Thoracic aorta (tissue), 2 donors: ENCODE results near the gene SVOP. TPM values are rescaled to one million over a fixed set of nuclear protein-coding genes. Genes with fewer than 3 reads are reported as not detected.

ENCODE experiments used
- ATAC-seq: fragments of 150-250 bp; one replicate; pipeline ENCODE4 v1.8.0; 2017; ENCODE audit warnings: low read depth; ENCODE audit not compliant: insufficient number of reproducible peaks, low FRiP score
- DNase-seq: peaks from one replicate; pipeline ENCODE4 v3.0.0-alpha.2; 2020; ENCODE audit warnings: low spot score
- H3K27ac ChIP-seq, 2 donors: fragments of 200-600 bp; sonication (generic); 1 replicate in 1 of 2; 2 replicates in 1 of 2; pipeline ENCODE4 v1.5.1; 2016; ENCODE audit warnings: mild to moderate bottlenecking in 2 of 2, moderate library complexity in 2 of 2
- H3K27me3 ChIP-seq: fragments of 200-600 bp; sonication (generic); replicated peaks from 2 replicates; pipeline ENCODE4 v1.6.0; 2016; ENCODE audit warnings: mild to moderate bottlenecking; ENCODE audit not compliant: insufficient read depth
- H3K36me3 ChIP-seq: fragments of 200-600 bp; sonication (generic); one replicate; pipeline ENCODE4 v1.5.1; 2016
- H3K4me1 ChIP-seq, 2 donors: fragments of 200-600 bp; sonication (generic); 1 replicate in 1 of 2; 2 replicates in 1 of 2; pipeline versions ENCODE4 v1.5.1 to v1.6.0; 2016; ENCODE audit warnings: low read depth in 2 of 2, mild to moderate bottlenecking in 1 of 2; ENCODE audit not compliant: control insufficient read depth in 1 of 2
- H3K4me3 ChIP-seq: fragments of 200-600 bp; sonication (generic); 2 replicates; pipeline ENCODE4 v1.5.1; 2016; ENCODE audit warnings: mild to moderate bottlenecking
- H3K9me3 ChIP-seq: fragments of 200-600 bp; sonication (generic); 2 replicates; pipeline ENCODE4 v1.5.1; 2016
- CTCF ChIP-seq: fragments of 200-600 bp; sonication (generic); IDR thresholded peaks from one replicate; pipeline ENCODE4 v1.5.1; 2019; ENCODE audit warnings: antibody characterized with exemption
- total RNA-seq, 2 donors: library from RNA; depleted of rRNA; stranded (reverse); fragments of >200 nt; gene quantifications; one replicate each; pipeline versions ENCODE4 v1.1.0 to v1.2.3, GENCODE V29; 2016

The SVOP gene
- total RNA-seq, 2 donors from 2014 or later = not detected

DNA sequence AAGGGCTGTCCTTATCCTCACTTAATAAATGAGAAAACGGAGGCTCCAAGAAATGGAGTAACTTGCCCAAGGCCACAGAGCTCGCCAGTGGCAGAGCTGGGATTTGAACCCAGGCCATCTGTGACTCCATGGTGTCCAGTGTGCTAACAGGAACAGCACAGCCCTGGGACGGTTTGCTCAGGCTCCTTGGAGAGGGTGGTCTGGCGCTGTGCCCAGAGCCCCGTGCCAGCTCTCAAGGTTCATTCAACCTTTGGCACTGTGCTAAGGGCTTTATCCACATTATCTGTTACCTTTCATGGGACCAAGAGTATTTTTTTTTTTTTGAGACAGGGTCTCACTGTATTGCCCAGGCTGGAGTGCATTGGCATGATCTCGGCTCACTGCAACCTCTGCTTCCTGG lies 132.8 kb downstream of the SVOP start:
- no peaks in the 10 kb centered on the region for H3K27me3 ChIP-seq
- no peak for TF ChIP-seq CTCF
- ATAC-seq = no peak

DNA sequence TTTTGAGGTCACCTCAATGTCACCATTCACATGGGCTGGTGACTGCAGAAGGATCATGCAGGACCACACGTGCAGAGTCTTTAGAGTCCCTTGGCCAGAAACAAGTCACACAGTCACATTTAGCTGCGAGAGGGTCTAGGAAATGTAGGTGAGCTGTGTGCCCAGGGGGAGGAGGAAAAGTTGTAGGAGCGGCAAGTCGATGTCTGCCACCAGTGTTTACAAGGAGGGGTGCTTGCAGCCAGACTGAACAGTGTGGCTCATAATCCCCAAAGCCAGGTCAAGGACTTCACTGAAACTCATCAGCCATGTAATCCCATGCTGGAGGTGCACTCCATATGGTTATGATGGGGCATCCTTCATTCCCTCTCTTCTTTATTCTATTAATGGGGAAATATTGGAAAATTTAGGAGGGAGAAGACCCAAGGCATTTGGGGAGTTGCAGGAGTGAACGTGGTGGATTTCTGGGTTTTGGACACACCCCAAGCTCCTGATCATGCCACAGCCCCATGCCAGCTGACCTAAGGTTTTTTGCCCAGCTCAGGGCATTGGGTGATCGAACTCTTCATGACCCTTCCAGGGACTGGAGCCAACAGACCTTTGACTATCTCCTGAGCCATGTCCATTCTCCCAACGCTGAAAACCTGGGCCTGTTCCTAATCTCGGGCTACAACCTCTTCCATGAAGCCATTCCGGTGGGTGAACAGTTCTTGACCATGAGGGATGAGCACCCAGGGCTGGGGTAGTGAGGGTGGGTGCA lies 133.8 kb downstream of the SVOP start:
- ATAC-seq (no peak), DNase-seq (no peak)
- Histone ChIP-seq H3K27me3 (no peaks in the 10 kb centered on the region), H3K4me3 (no peak overlapping the region), H3K36me3 (no peaks in the 10 kb centered on the region), H3K27ac (no peak overlapping the region), H3K9me3 (no peaks in the 10 kb centered on the region), H3K4me1 (peaks cover 0 to 3% of the 10 kb centered on the region in 2 donors)
- no peak for TF ChIP-seq CTCF

More for the DNA sequence above, 132.8 kb downstream of the SVOP start:
- no peaks in the 10 kb centered on the region for H3K36me3 ChIP-seq
- H3K27ac ChIP-seq = no peak overlapping the region
- peaks cover 0 to 3% of the 10 kb centered on the region in 2 donors for H3K4me1 ChIP-seq
- no peak for DNase-seq
- no peaks in the 10 kb centered on the region for H3K9me3 ChIP-seq
- H3K4me3 ChIP-seq = no peak overlapping the region

DNA sequence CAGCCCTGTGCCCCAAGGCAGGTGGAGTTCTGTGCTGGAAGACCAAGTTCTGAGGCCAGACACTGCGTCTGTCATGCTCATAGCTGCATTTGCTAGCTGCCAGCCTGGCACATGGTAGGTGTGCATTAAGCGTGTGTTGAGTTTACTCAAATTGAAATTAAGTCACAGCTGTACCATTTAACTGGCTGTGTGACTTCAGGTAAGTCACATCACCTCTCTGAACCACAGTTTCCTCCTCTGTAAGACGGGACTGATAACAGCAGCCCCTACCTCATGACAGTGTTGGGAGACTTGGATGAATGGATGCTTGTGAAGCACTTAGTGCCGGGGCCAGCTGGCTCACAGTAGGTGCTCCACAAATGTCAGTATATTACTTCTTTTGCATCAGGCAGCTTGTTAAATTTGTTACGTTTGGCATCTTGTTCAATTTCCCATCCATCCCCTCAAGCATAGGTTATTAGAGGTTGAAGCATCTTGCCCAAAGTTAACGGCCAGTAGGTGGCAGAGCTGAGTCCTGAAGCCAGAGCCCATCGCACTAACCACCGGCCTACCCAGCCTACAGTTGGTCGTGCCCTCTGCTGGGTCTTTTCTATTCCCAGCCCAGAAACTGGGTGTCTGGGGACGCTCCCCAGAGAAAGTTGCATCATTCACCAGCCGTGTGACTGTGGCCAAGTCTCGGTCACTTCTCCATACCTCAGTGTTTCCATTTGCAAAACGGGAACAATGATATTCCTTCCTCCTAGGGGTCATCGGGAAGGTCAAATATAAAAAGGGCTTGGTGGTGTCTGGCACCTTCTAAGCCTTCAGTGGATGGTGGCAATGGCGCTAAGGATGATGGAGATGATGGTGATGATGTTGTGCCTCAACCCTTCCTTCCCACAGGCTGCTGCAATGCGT lies 136.5 kb downstream of the SVOP start:
- DNase-seq (no peak), ATAC-seq (no peak)
- H3K4me3 ChIP-seq = no peak overlapping the region

GRCh38 chr12:108881953-108882352 lies 138.9 kb downstream of the SVOP start:
- Histone ChIP-seq H3K27ac (no peak overlapping the region), H3K4me3 (no peak overlapping the region), H3K9me3 (no peaks in the 10 kb centered on the region), H3K27me3 (no peaks in the 10 kb centered on the region), H3K4me1 (peaks cover 0 to 3% of the 10 kb centered on the region in 2 donors), H3K36me3 (no peaks in the 10 kb centered on the region)
- ATAC-seq (no peak), DNase-seq (no peak)
- TF ChIP-seq CTCF = no peak

More for the DNA sequence above, 136.5 kb downstream of the SVOP start:
- H3K36me3 ChIP-seq = no peaks in the 10 kb centered on the region
- H3K27ac ChIP-seq = no peak overlapping the region
- no peaks in the 10 kb centered on the region for H3K9me3 ChIP-seq
- TF ChIP-seq CTCF = peak; percentile 24
- peaks cover 0 to 3% of the 10 kb centered on the region in 2 donors for H3K4me1 ChIP-seq
- no peaks in the 10 kb centered on the region for H3K27me3 ChIP-seq

GRCh38 chr12:108879615-108880254 lies 141.1 kb downstream of the SVOP start, which contains the start of gene DAO:
Gene DAO (plus strand): TSS chr12:108880092. CDS start chr12:108885007, 4,915 bp downstream.
- no peak within 1 kb of the TSS for H3K4me3 ChIP-seq
- H3K36me3 ChIP-seq = no peaks in the 10 kb centered on the region
- H3K9me3 ChIP-seq = no peaks in the 10 kb centered on the region
- peaks cover 0 to 3% of the 10 kb centered on the region in 2 donors for H3K4me1 ChIP-seq
- H3K27ac ChIP-seq = no peak within 1 kb of the TSS
- DNase-seq = no peak
- no peak for ATAC-seq
- no peaks in the 10 kb centered on the region for H3K27me3 ChIP-seq
- no peak for TF ChIP-seq CTCF
